WTC11 (cell line): Measurements from ENCODE around the gene TEAD1. TPM values are rescaled to one million over a fixed set of nuclear protein-coding genes. Genes with fewer than 3 reads are reported as not detected.
A peak's percentile ranks its signal among the peaks of the same experiment; 100 is the strongest.

Source experiments
- ATAC-seq: fragments of 200-7000 bp; cut with Tn5 transposase; 2 replicates; pipeline ENCODE4 v1.10.0; 2021; ENCODE audit warnings: mild to moderate bottlenecking, moderate library complexity
- CTCF ChIA-PET: fragments of 300-600 bp; sonication (Branson Sonifier 250); formaldehyde crosslinking; loops from one replicate; lab custom pipeline; 2021; ENCODE audit warnings: antibody characterized with exemption; lab: Charles Lee
- POLR2A ChIA-PET: fragments of 350-600 bp; sonication (Branson Sonifier 250); formaldehyde crosslinking; loops from one replicate; lab custom pipeline; 2021; ENCODE audit warnings: antibody characterized with exemption; lab: Charles Lee
- DNase-seq: peaks from one replicate; pipeline ENCODE4 v3.0.0; 2021; ENCODE audit warnings: low spot score
- H3K27ac Mint-ChIP-seq: 2 replicates; pipeline ENCODE4 v1.8.0; 2021; ENCODE audit warnings: mixed read lengths
- H3K27me3 Mint-ChIP-seq: 2 replicates; pipeline ENCODE4 v1.8.0; 2021; ENCODE audit warnings: low read depth, mild to moderate bottlenecking, moderate library complexity, mixed read lengths
- H3K36me3 Mint-ChIP-seq: 2 replicates; pipeline ENCODE4 v1.8.0; 2021; ENCODE audit warnings: mixed read lengths
- H3K4me1 Mint-ChIP-seq: 2 replicates; pipeline ENCODE4 v1.8.0; 2022; ENCODE audit warnings: mixed read lengths
- H3K4me3 Mint-ChIP-seq: 2 replicates; pipeline ENCODE4 v1.8.0; 2021; ENCODE audit warnings: mild to moderate bottlenecking, moderate library complexity, mixed read lengths
- H3K9me3 Mint-ChIP-seq: 2 replicates; pipeline ENCODE4 v1.8.0; 2021; ENCODE audit warnings: mixed read lengths
- ATF1 ChIP-seq: sonication (generic); formaldehyde crosslinking; IDR thresholded peaks from 2 replicates; pipeline ENCODE4 v1.8.1; 2023; ENCODE audit warnings: mild to moderate bottlenecking, moderate library complexity, missing genetic modification reagents
- CREB1 ChIP-seq: sonication (generic); formaldehyde crosslinking; IDR thresholded peaks from 2 replicates; pipeline ENCODE4 v1.8.0; 2023; ENCODE audit warnings: mild to moderate bottlenecking, missing genetic modification reagents
- CREM ChIP-seq: sonication (generic); formaldehyde crosslinking; IDR thresholded peaks from 2 replicates; pipeline ENCODE4 v1.8.1; 2022; ENCODE audit warnings: mild to moderate bottlenecking, missing genetic modification reagents, moderate library complexity
- ELF4 ChIP-seq: sonication (generic); formaldehyde crosslinking; IDR thresholded peaks from 2 replicates; pipeline ENCODE4 v1.8.1; 2022; ENCODE audit warnings: low read depth, mild to moderate bottlenecking, moderate library complexity, missing genetic modification reagents
- GABPB1 ChIP-seq: sonication (generic); formaldehyde crosslinking; IDR thresholded peaks from 2 replicates; pipeline ENCODE4 v1.8.1; 2023; ENCODE audit warnings: mild to moderate bottlenecking, missing genetic modification reagents
- JAZF1 ChIP-seq: fragments of 250-450 bp; sonication (Bioruptor Pico); IDR thresholded peaks from 2 replicates; pipeline ENCODE4 v1.9.0; 2021; ENCODE audit warnings: moderate library complexity, mild to moderate bottlenecking, inconsistent platforms
- KAT7 ChIP-seq: sonication (generic); formaldehyde crosslinking; IDR thresholded peaks from 2 replicates; pipeline ENCODE4 v1.8.1; 2023; ENCODE audit warnings: missing genetic modification reagents, mild to moderate bottlenecking, borderline replicate concordance
- NFYB ChIP-seq: sonication (generic); formaldehyde crosslinking; conservative IDR thresholded peaks from 2 replicates; pipeline ENCODE4 v1.8.0; 2022; ENCODE audit warnings: low read depth, missing genetic modification reagents
- NR2C2 ChIP-seq: sonication (generic); formaldehyde crosslinking; IDR thresholded peaks from 2 replicates; pipeline ENCODE4 v1.8.0; 2022; ENCODE audit warnings: mild to moderate bottlenecking, missing genetic modification reagents
- TEAD4 ChIP-seq: sonication (generic); formaldehyde crosslinking; IDR thresholded peaks from 2 replicates; pipeline ENCODE4 v1.8.0; 2022; ENCODE audit warnings: mild to moderate bottlenecking, missing genetic modification reagents
- ZNF121 ChIP-seq: sonication (generic); formaldehyde crosslinking; IDR thresholded peaks from 2 replicates; pipeline ENCODE4 v1.8.0; 2023; ENCODE audit warnings: missing genetic modification reagents
- total RNA-seq: library from RNA; stranded (reverse); gene quantifications from 3 replicates; pipeline ENCODE4 v1.2.3, GENCODE V29; 2021
- TF ChIP-seq, protein P1 (sequence below): sonication (generic); formaldehyde crosslinking; conservative IDR thresholded peaks from 2 replicates; pipeline ENCODE4 v1.8.1; 2023; ENCODE audit warnings: mild to moderate bottlenecking, low read depth, missing genetic modification reagents, moderate library complexity
- TF ChIP-seq, protein P2 (sequence below): sonication (generic); formaldehyde crosslinking; IDR thresholded peaks from 2 replicates; pipeline ENCODE4 v1.8.1; 2023; ENCODE audit warnings: mild to moderate bottlenecking, missing genetic modification reagents
- TF ChIP-seq, protein P3 (sequence below): fragments of 250-450 bp; sonication (Bioruptor Pico); IDR thresholded peaks from 2 replicates; pipeline ENCODE4 v1.8.0; 2021; ENCODE audit warnings: mild to moderate bottlenecking
- TF ChIP-seq, protein P4 (sequence below): sonication (generic); formaldehyde crosslinking; IDR thresholded peaks from 2 replicates; pipeline ENCODE4 v1.8.1; 2022; ENCODE audit warnings: low read depth, missing genetic modification reagents, borderline replicate concordance
- TF ChIP-seq, protein P5 (sequence below): fragments of 250-450 bp; sonication (Bioruptor Pico); conservative IDR thresholded peaks from 2 replicates; pipeline ENCODE4 v1.9.0; 2021; ENCODE audit warnings: mild to moderate bottlenecking

Gene TEAD1
- total RNA-seq, 1 experiment from 2014 or later: 79.9 TPM

DNA sequence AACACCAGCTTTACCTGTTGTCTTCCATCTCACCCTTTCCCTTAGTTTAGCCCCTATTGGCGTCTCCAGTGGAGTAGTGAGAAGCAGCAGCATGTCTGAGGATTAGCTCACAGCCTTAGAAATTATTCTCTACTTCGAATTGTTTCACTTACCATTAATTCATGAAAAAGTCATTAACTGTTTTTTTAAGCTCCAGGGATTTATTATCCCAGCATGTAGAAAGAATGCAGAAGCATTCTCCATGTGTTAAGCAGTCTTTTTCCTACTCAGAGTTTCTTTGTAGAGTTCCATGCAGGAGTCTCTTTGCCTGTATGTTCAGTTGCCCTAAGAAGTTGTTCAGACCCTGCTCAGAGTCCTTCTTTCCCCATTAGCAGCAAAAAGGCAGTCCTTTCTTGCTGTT lies 197.0 kb downstream of the TEAD1 start:
- ATAC-seq (no peak), DNase-seq (no peak)
- POLR2A ChIA-PET: no interaction called here
- Mint-ChIP-seq H3K27ac (peak overlapping the region; percentile 73), H3K4me3 (no peak overlapping the region), H3K27me3 (no peaks in the 10 kb centered on the region), H3K4me1 (peaks cover 46% of the 10 kb centered on the region), H3K36me3 (peaks cover 8% of the 10 kb centered on the region), H3K9me3 (no peaks in the 10 kb centered on the region)
- CTCF ChIA-PET: interaction anchor here (0.8 to 1.5 kb wide), 5 partner anchors 9 to 540 kb away, joined by 4 to 6 read pairs (median 4); no protein-coding TSS in a partner anchor
- no peak for TF ChIP-seq ELF4
- TF ChIP-seq, protein P1, sequence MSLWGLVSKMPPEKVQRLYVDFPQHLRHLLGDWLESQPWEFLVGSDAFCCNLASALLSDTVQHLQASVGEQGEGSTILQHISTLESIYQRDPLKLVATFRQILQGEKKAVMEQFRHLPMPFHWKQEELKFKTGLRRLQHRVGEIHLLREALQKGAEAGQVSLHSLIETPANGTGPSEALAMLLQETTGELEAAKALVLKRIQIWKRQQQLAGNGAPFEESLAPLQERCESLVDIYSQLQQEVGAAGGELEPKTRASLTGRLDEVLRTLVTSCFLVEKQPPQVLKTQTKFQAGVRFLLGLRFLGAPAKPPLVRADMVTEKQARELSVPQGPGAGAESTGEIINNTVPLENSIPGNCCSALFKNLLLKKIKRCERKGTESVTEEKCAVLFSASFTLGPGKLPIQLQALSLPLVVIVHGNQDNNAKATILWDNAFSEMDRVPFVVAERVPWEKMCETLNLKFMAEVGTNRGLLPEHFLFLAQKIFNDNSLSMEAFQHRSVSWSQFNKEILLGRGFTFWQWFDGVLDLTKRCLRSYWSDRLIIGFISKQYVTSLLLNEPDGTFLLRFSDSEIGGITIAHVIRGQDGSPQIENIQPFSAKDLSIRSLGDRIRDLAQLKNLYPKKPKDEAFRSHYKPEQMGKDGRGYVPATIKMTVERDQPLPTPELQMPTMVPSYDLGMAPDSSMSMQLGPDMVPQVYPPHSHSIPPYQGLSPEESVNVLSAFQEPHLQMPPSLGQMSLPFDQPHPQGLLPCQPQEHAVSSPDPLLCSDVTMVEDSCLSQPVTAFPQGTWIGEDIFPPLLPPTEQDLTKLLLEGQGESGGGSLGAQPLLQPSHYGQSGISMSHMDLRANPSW (CRISPR knock-in tag): no peak
- TF ChIP-seq ZNF121 (CRISPR knock-in tag): no peak
- TF ChIP-seq, protein P2, sequence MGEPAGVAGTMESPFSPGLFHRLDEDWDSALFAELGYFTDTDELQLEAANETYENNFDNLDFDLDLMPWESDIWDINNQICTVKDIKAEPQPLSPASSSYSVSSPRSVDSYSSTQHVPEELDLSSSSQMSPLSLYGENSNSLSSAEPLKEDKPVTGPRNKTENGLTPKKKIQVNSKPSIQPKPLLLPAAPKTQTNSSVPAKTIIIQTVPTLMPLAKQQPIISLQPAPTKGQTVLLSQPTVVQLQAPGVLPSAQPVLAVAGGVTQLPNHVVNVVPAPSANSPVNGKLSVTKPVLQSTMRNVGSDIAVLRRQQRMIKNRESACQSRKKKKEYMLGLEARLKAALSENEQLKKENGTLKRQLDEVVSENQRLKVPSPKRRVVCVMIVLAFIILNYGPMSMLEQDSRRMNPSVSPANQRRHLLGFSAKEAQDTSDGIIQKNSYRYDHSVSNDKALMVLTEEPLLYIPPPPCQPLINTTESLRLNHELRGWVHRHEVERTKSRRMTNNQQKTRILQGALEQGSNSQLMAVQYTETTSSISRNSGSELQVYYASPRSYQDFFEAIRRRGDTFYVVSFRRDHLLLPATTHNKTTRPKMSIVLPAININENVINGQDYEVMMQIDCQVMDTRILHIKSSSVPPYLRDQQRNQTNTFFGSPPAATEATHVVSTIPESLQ (CRISPR knock-in tag): no peak
- no peak for TF ChIP-seq KAT7 (CRISPR knock-in tag)
- no peak for TF ChIP-seq GABPB1 (CRISPR knock-in tag)
- no peak for TF ChIP-seq JAZF1
- TF ChIP-seq ATF1: no peak
- TF ChIP-seq CREB1 (CRISPR knock-in tag): no peak
- TF ChIP-seq, protein P3, sequence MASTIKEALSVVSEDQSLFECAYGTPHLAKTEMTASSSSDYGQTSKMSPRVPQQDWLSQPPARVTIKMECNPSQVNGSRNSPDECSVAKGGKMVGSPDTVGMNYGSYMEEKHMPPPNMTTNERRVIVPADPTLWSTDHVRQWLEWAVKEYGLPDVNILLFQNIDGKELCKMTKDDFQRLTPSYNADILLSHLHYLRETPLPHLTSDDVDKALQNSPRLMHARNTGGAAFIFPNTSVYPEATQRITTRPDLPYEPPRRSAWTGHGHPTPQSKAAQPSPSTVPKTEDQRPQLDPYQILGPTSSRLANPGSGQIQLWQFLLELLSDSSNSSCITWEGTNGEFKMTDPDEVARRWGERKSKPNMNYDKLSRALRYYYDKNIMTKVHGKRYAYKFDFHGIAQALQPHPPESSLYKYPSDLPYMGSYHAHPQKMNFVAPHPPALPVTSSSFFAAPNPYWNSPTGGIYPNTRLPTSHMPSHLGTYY (CRISPR knock-in tag): no peak
- TF ChIP-seq, protein P4, sequence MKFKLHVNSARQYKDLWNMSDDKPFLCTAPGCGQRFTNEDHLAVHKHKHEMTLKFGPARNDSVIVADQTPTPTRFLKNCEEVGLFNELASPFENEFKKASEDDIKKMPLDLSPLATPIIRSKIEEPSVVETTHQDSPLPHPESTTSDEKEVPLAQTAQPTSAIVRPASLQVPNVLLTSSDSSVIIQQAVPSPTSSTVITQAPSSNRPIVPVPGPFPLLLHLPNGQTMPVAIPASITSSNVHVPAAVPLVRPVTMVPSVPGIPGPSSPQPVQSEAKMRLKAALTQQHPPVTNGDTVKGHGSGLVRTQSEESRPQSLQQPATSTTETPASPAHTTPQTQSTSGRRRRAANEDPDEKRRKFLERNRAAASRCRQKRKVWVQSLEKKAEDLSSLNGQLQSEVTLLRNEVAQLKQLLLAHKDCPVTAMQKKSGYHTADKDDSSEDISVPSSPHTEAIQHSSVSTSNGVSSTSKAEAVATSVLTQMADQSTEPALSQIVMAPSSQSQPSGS (CRISPR knock-in tag): no peak
- no peak for TF ChIP-seq CREM (CRISPR knock-in tag)
- no peak for TF ChIP-seq NR2C2 (CRISPR knock-in tag)
- no peak for TF ChIP-seq TEAD4 (CRISPR knock-in tag)
- TF ChIP-seq, protein P5, sequence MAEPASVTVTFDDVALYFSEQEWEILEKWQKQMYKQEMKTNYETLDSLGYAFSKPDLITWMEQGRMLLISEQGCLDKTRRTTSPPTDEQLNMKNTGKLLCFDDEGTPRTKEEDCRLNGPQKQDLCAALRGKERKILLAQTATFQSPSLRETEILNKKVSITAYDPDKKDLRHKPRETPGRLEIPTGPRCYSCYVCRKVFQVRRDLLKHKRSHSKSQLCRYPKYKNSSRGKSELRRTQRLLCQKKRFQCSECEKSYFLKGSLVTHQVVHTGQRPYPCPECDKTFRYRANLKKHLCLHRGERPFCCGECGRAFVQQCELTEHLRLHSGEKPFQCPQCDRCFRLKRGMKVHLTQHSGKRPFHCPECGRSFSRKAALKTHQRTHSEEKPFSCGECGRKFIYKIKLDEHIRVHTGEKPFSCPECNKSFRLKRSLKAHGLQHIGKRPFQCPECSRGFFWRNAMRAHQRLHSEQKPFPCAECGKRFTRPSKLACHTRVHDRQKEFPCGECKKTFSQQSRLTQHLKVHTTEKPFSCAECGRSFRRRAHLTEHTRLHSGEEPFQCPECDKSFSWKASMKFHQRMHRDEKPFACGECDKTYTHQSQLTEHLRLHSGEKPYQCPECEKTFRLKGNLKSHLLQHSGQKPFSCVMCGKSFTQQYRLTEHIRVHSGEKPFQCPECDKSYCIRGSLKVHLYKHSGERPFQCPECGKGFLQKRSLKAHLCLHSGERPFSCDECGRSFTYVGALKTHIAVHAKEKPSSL: no peak

DNA sequence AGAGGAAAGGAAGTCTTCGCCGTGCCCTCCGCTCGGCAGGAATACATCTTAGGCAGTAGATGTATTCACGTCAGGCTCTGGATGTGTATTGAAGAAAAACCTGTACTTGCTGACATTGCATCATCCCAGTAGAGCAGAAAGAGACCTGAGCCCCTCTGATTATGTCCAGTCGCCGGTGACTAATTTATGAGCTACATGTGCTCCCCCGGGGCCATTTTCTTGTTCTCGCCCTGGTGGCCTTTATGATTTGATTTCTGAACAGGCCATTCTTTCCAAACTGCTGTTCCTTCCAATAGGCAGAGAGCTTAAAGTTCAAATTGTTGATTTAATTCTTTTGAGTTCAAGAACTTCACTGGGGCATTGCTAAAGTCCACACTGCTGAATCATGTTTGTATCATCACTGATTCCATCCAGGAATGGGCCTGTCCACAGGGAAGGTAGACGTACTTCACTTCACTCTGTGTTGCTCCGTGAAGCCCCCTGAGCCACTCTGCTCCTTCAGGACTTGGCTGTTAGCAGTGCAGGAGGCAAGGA lies 197.6 kb downstream of the TEAD1 start:
- TF ChIP-seq NFYB: no peak
- DNase-seq (no peak), ATAC-seq (no peak)
- H3K27me3 Mint-ChIP-seq: no peaks in the 10 kb centered on the region
- no peak overlapping the region for H3K4me3 Mint-ChIP-seq
- peaks cover 8% of the 10 kb centered on the region for H3K36me3 Mint-ChIP-seq
- H3K4me1 Mint-ChIP-seq: peaks cover 40% of the 10 kb centered on the region
- peak overlapping the region; percentile 73; the same call in 1 of the 2 replicates for H3K27ac Mint-ChIP-seq
- H3K9me3 Mint-ChIP-seq: no peaks in the 10 kb centered on the region
- ChIA-PET CTCF (interaction anchor here (1.4 kb wide), 1 partner anchor 16 kb away, joined by 6 read pairs; no protein-coding TSS in a partner anchor), POLR2A (no interaction called here)
